ENCODE measurements around the gene CALHM5. TPM values are rescaled to one million over a fixed set of nuclear protein-coding genes. Genes with fewer than 3 reads are reported as not detected.

The CALHM5 gene
- total and polyA plus RNA-seq, 2 of the 4 experiments (the other 2 are of a cell fraction) = 3.3 to 10.8 TPM

- H3K4me2 ChIP-seq (ENCODE audit: low read depth, low read length) = no peak overlapping the region
- H4K5ac ChIP-seq (ENCODE audit: low read depth, low read length) = no peak overlapping the region
- H4K8ac ChIP-seq (ENCODE audit: low read depth in 2 of 2, low read length in 2 of 2) = no peak overlapping the region
- no peak overlapping the region for H2BK20ac ChIP-seq (ENCODE audit: low read depth, low read length)
- H2AK5ac ChIP-seq (ENCODE audit: low read depth, low read length) = no peak overlapping the region
- H3K27ac ChIP-seq (ENCODE audit: insufficient read depth, low read length) = no peak overlapping the region
- no peak overlapping the region for H4K91ac ChIP-seq (ENCODE audit: insufficient read depth, low read depth, low read length)
- no peaks in the 10 kb centered on the region; the same call in 1 of the 2 replicates for H3K27me3 ChIP-seq (ENCODE audit: control insufficient read depth, insufficient read depth, low read length)
- in situ Hi-C loops (cut with MboI; ENCODE audit: low sequenced_read_pairs) = no loop called here
- dilution Hi-C loops (cut with HindIII; ENCODE audit: low sequenced_read_pairs, unreplicated experiment) = no loop called here
- no peak overlapping the region for H3K23ac ChIP-seq (ENCODE audit: low read depth, low read length)
- POLR2A ChIA-PET (ENCODE audit: unreplicated experiment) = no interaction called here
- no peak overlapping the region for H2BK15ac ChIP-seq (ENCODE audit: low read depth, low read length)
- H3K4me3 ChIP-seq (ENCODE audit: insufficient read depth, low read depth, low read length) = no peak overlapping the region
- no peaks in the 10 kb centered on the region; the same call in 1 of the 2 replicates for H3K4me1 ChIP-seq (ENCODE audit: control insufficient read depth, insufficient read depth, low read length)
- H4K20me1 ChIP-seq (ENCODE audit: insufficient read depth, low read length) = no peaks in the 10 kb centered on the region
- no peak overlapping the region for H3K18ac ChIP-seq (ENCODE audit: low read depth, low read length)
- no peak overlapping the region for H2AFZ ChIP-seq (replicated peaks; ENCODE audit: low read length, poor library complexity)
- DNase-seq (no peak), ATAC-seq (ENCODE audit: low read depth) (no peak)
- no peaks in the 10 kb centered on the region for H3K9me3 ChIP-seq (ENCODE audit: control insufficient read depth, insufficient read depth, low read length)
- H3K36me3 ChIP-seq (ENCODE audit: control insufficient read depth, insufficient read depth, low read length) = no peaks in the 10 kb centered on the region
- no peak overlapping the region for H2BK5ac ChIP-seq (ENCODE audit: low read depth, low read length, poor library complexity, severe bottlenecking)
- no peaks in the 10 kb centered on the region for H3K9me1 ChIP-seq (ENCODE audit: insufficient read depth, low read length)
- no TSS peak for BruUV-seq (replicated peaks)
- no peak overlapping the region for H2AK9ac ChIP-seq (replicated peaks; ENCODE audit: low read depth, low read length, poor library complexity)
- intact Hi-C loops (cut with micrococcal nuclease) = no loop called here
- no peak overlapping the region for H3K9ac ChIP-seq (ENCODE audit: low read depth, low read length)
- no peak overlapping the region for H3K14ac ChIP-seq (replicated peaks; ENCODE audit: low read depth, low read length)
- no peak overlapping the region for H3K56ac ChIP-seq (ENCODE audit: extremely low read depth, insufficient read depth, low read length)
- no peak for TF ChIP-seq CEBPB (IDR thresholded peaks at IDR 0.05; ENCODE audit: low read depth, low read length)
- no peak for TF ChIP-seq BHLHE40 (IDR thresholded peaks at IDR 0.05; ENCODE audit: low read depth, low read length)
- no peak for TF ChIP-seq RCOR1 (IDR thresholded peaks at IDR 0.05; ENCODE audit: insufficient replicate concordance, low read length)
- no peak for TF ChIP-seq RAD21 (IDR thresholded peaks at IDR 0.05; ENCODE audit: low read length)
- no peak for TF ChIP-seq RFX5 (IDR thresholded peaks at IDR 0.05; ENCODE audit: low read depth, low read length)
- no peak for TF ChIP-seq FOS (IDR thresholded peaks at IDR 0.05; ENCODE audit: low read depth, low read length)
- TF ChIP-seq MXI1 (IDR thresholded peaks at IDR 0.05; ENCODE audit: borderline replicate concordance, low read depth, low read length) = no peak
- TF ChIP-seq USF2 (IDR thresholded peaks at IDR 0.05; ENCODE audit: low read depth, low read length) = no peak
- no peak for TF ChIP-seq MAFK (IDR thresholded peaks at IDR 0.05; ENCODE audit: low read depth, low read length)
- TF ChIP-seq CTCF (conservative IDR thresholded peaks at IDR 0.05; ENCODE audit: low read depth, low read length) = no peak
- no peak for TF ChIP-seq POLR2A (IDR thresholded peaks at IDR 0.05; ENCODE audit: low read depth, low read length)
- TF ChIP-seq CHD1 (IDR thresholded peaks at IDR 0.05; ENCODE audit: low read depth, low read length) = no peak
- TF ChIP-seq ELK1 (IDR thresholded peaks at IDR 0.05; ENCODE audit: borderline replicate concordance, low read depth, low read length) = no peak
- H3K4ac ChIP-seq (ENCODE audit: low read depth, low read length) = no peak overlapping the region
- no peaks in the 10 kb centered on the region for H3K79me1 ChIP-seq (ENCODE audit: low read depth in 1 of 2, low read length in 2 of 2)
- H2BK120ac ChIP-seq (ENCODE audit: low read depth, low read length) = no peak overlapping the region
- CTCF ChIA-PET = no interaction called here
- no CpG with 5 or more reads among the region's 6 CpGs for WGBS, 2 experiments (ENCODE audit: extremely low coverage in 2 of 2, insufficient read length in 1 of 2)
These were observed 18.9 kb upstream of the CALHM5 start for GRCh38 chr6:116492331-116493067.
